Measurements from ENCODE around the gene RASSF1. TPM values are rescaled to one million over a fixed set of nuclear protein-coding genes. Genes with fewer than 3 reads are reported as not detected.

RASSF1 gene
- polyA plus RNA-seq, 3 donors: 16.1 to 17.0 (median 16.4) TPM

GRCh38 chr3:50345586-50346234 is 5.1 kb upstream of the RASSF1 start, which contains the start of gene ZMYND10:
TSS of gene ZMYND10 (minus strand) at chr3:50345732. CDS start at chr3:50345579, 153 bp downstream.
- DNase-seq (ENCODE audit: low read depth in 3 of 3, low spot score in 2 of 3): no peak

GRCh38 chr3:50345008-50345407 is 4.4 kb upstream of the RASSF1 start:
- no peak for DNase-seq (ENCODE audit: low read depth in 3 of 3, low spot score in 2 of 3)

GRCh38 chr3:50342813-50343633 is 2.4 kb upstream of the RASSF1 start:
- DNase-seq (ENCODE audit: low read depth in 3 of 3, low spot score in 2 of 3): no peak

GRCh38 chr3:50341996-50342650 is 1.5 kb upstream of the RASSF1 start:
- DNase-seq (ENCODE audit: low read depth in 3 of 3, low spot score in 2 of 3): no peak

- DNase-seq (ENCODE audit: low read depth in 3 of 3, low spot score in 2 of 3): no peak
These were observed 901 bp upstream of the RASSF1 start for GRCh38 chr3:50341537-50341936.

- no peak for DNase-seq (ENCODE audit: low read depth in 3 of 3, low spot score in 2 of 3)
These were observed 539 bp downstream of the RASSF1 start for GRCh38 chr3:50340147-50340447.

- DNase-seq (ENCODE audit: low read depth in 3 of 3, low spot score in 2 of 3): no peak
These were observed 1.0 kb downstream of the RASSF1 start for GRCh38 chr3:50339485-50340146.

GRCh38 chr3:50338965-50339364 is 1.7 kb downstream of the RASSF1 start:
- DNase-seq (ENCODE audit: low read depth in 3 of 3, low spot score in 2 of 3): no peak

GRCh38 chr3:50337175-50337861 is 3.3 kb downstream of the RASSF1 start:
- DNase-seq (ENCODE audit: low read depth in 3 of 3, low spot score in 2 of 3): peak in 2 of 3 donors; percentile 95 to 96

GRCh38 chr3:50336452-50337174 is 4.0 kb downstream of the RASSF1 start:
- DNase-seq (ENCODE audit: low read depth in 3 of 3, low spot score in 2 of 3): no peak

- DNase-seq (ENCODE audit: low read depth in 3 of 3, low spot score in 2 of 3): no peak
These were observed 6.1 kb downstream of the RASSF1 start for GRCh38 chr3:50334339-50335075.

GRCh38 chr3:50333744-50334328 is 6.8 kb downstream of the RASSF1 start:
- DNase-seq (ENCODE audit: low read depth in 3 of 3, low spot score in 2 of 3): no peak

GRCh38 chr3:50331364-50331907 is 9.2 kb downstream of the RASSF1 start:
- DNase-seq (ENCODE audit: low read depth in 3 of 3, low spot score in 2 of 3): no peak

- no peak for DNase-seq (ENCODE audit: low read depth in 3 of 3, low spot score in 2 of 3)
These were observed 10.3 kb downstream of the RASSF1 start for GRCh38 chr3:50330330-50330729.

GRCh38 chr3:50327943-50328691 is 12.5 kb downstream of the RASSF1 start, which contains the start of gene TUSC2:
TSS of gene TUSC2 (minus strand) at chr3:50328223. CDS start at chr3:50328099, 124 bp downstream.
- DNase-seq (ENCODE audit: low read depth in 3 of 3, low spot score in 2 of 3): peak in 2 of 3 donors; percentile 93 to 97

- no peak for DNase-seq (ENCODE audit: low read depth in 3 of 3, low spot score in 2 of 3)
These were observed 13.5 kb downstream of the RASSF1 start for GRCh38 chr3:50327129-50327528.

GRCh38 chr3:50326182-50326541 is 14.5 kb downstream of the RASSF1 start:
- DNase-seq (ENCODE audit: low read depth in 3 of 3, low spot score in 2 of 3): no peak
